IMR-90 (cell line): ENCODE measurements around the gene NFKB1. TPM values are rescaled to one million over a fixed set of nuclear protein-coding genes. Genes with fewer than 3 reads are reported as not detected.
A peak's percentile ranks its signal among the peaks of the same experiment; 100 is the strongest.

Source experiments
- ATAC-seq: fragments of 200-7000 bp; cut with Tn5 transposase; 2 replicates; pipeline ENCODE4 v1.9.1; 2020; ENCODE audit warnings: low read depth, mild to moderate bottlenecking, moderate library complexity
- BruUV-seq: library from RNA; stranded (reverse); fragments of 400-500 nt; replicated peaks from 2 replicates; lab custom pipeline; 2021; lab: Mats Ljungman, UMichigan
- CTCF ChIA-PET: fragments of 300-600 bp; formaldehyde crosslinking; extraction: SDS; loops from one replicate; lab custom pipeline; 2021; ENCODE audit warnings: antibody characterized with exemption; lab: Yijun Ruan, JAX
- POLR2A ChIA-PET: fragments of 300-600 bp; sonication (Branson Sonifier 250); formaldehyde crosslinking; loops from one replicate; lab custom pipeline; 2022; ENCODE audit warnings: antibody characterized with exemption; ENCODE audit not compliant: unreplicated experiment; lab: Charles Lee
- DNase-seq: peaks from one replicate; pipeline ENCODE4 v3.0.0; 2013
- H2AFZ ChIP-seq: replicated peaks from 2 replicates; pipeline ENCODE3; 2013; ENCODE audit warnings: low read length, mild to moderate bottlenecking; ENCODE audit not compliant: poor library complexity
- H2AK5ac ChIP-seq: 2 replicates; pipeline ENCODE4 v1.6.1; 2013; ENCODE audit warnings: low read depth, low read length, inconsistent platforms
- H2AK9ac ChIP-seq: replicated peaks from 2 replicates; pipeline ENCODE3; 2013; ENCODE audit warnings: mild to moderate bottlenecking, low read depth, low read length, moderate library complexity; ENCODE audit not compliant: poor library complexity
- H2BK120ac ChIP-seq: 2 replicates; pipeline ENCODE4 v1.6.1; 2013; ENCODE audit warnings: low read depth, low read length, inconsistent platforms
- H2BK15ac ChIP-seq: 3 replicates; pipeline ENCODE4 v1.6.1; 2013; ENCODE audit warnings: low read depth, low read length, inconsistent platforms
- H2BK20ac ChIP-seq: 2 replicates; pipeline ENCODE4 v1.6.1; 2013; ENCODE audit warnings: low read depth, mild to moderate bottlenecking, inconsistent platforms, low read length, moderate library complexity
- H2BK5ac ChIP-seq: 2 replicates; pipeline ENCODE4 v1.6.1; 2013; ENCODE audit warnings: mild to moderate bottlenecking, low read depth, low read length, inconsistent platforms; ENCODE audit not compliant: poor library complexity, severe bottlenecking
- H3K14ac ChIP-seq: replicated peaks from 2 replicates; pipeline ENCODE4 v1.6.1; 2013; ENCODE audit warnings: low read depth, low read length, inconsistent platforms
- H3K18ac ChIP-seq: 2 replicates; pipeline ENCODE4 v1.6.1; 2013; ENCODE audit warnings: low read depth, low read length, control low read depth
- H3K23ac ChIP-seq: 2 replicates; pipeline ENCODE4 v1.6.1; 2013; ENCODE audit warnings: low read depth, low read length, inconsistent platforms
- H3K27ac ChIP-seq: 2 replicates; pipeline ENCODE4 v1.5.1; 2013; ENCODE audit warnings: mild to moderate bottlenecking, control low read depth, low read length; ENCODE audit not compliant: insufficient read depth
- H3K27me3 ChIP-seq: 2 replicates; pipeline ENCODE4 v1.6.1; 2013; ENCODE audit warnings: low read length; ENCODE audit not compliant: control insufficient read depth, insufficient read depth
- H3K36me3 ChIP-seq: 2 replicates; pipeline ENCODE4 v1.6.1; 2013; ENCODE audit warnings: low read length, mixed read lengths; ENCODE audit not compliant: control insufficient read depth, insufficient read depth
- H3K4ac ChIP-seq: 2 replicates; pipeline ENCODE4 v1.6.1; 2013; ENCODE audit warnings: low read depth, low read length, inconsistent platforms
- H3K4me1 ChIP-seq: 2 replicates; pipeline ENCODE4 v1.6.1; 2013; ENCODE audit warnings: low read length, mixed read lengths; ENCODE audit not compliant: control insufficient read depth, insufficient read depth
- H3K4me2 ChIP-seq: 2 replicates; pipeline ENCODE4 v1.6.1; 2013; ENCODE audit warnings: low read depth, mild to moderate bottlenecking, control low read depth, low read length, moderate library complexity
- H3K4me3 ChIP-seq: 2 replicates; pipeline ENCODE4 v1.5.1; 2013; ENCODE audit warnings: low read depth, mild to moderate bottlenecking, control low read depth, low read length, moderate library complexity; ENCODE audit not compliant: insufficient read depth
- H3K56ac ChIP-seq: 2 replicates; pipeline ENCODE4 v1.6.1; 2013; ENCODE audit warnings: low read length, inconsistent platforms; ENCODE audit not compliant: insufficient read depth; ENCODE audit errors: extremely low read depth
- H3K79me1 ChIP-seq, 2 experiments: 2 replicates each; pipeline ENCODE4 v1.6.1; 2013; ENCODE audit warnings: low read length in 2 of 2, inconsistent platforms in 1 of 2, low read depth in 1 of 2
- H3K9ac ChIP-seq: 2 replicates; pipeline ENCODE4 v1.6.1; 2013; ENCODE audit warnings: low read depth, low read length, control low read depth
- H3K9me1 ChIP-seq: 2 replicates; pipeline ENCODE4 v1.6.1; 2013; ENCODE audit warnings: low read length, inconsistent platforms; ENCODE audit not compliant: insufficient read depth
- H3K9me3 ChIP-seq: 2 replicates; pipeline ENCODE4 v1.6.1; 2013; ENCODE audit warnings: low read length; ENCODE audit not compliant: control insufficient read depth, insufficient read depth
- H4K20me1 ChIP-seq: 2 replicates; pipeline ENCODE4 v1.6.1; 2013; ENCODE audit warnings: low read length, inconsistent platforms; ENCODE audit not compliant: insufficient read depth
- H4K5ac ChIP-seq: 2 replicates; pipeline ENCODE4 v1.6.1; 2013; ENCODE audit warnings: mild to moderate bottlenecking, low read depth, low read length, control low read depth
- H4K8ac ChIP-seq, 2 experiments: 2 replicates each; pipeline ENCODE4 v1.6.1; 2013; ENCODE audit warnings: low read depth in 2 of 2, low read length in 2 of 2, control low read depth in 1 of 2, inconsistent platforms in 1 of 2
- H4K91ac ChIP-seq: 2 replicates; pipeline ENCODE4 v1.6.1; 2013; ENCODE audit warnings: low read depth, low read length, inconsistent platforms; ENCODE audit not compliant: insufficient read depth
- FOS ChIP-seq: fragments of 150-350 bp; IDR thresholded peaks from 2 replicates; pipeline ENCODE4 v1.6.1; 2016; ENCODE audit warnings: low read depth, low read length
- MAZ ChIP-seq: IDR thresholded peaks from 2 replicates; pipeline ENCODE4 v1.6.1; 2012; ENCODE audit warnings: low read depth, mild to moderate bottlenecking, low read length, improper control_type of control experiment, moderate library complexity, borderline replicate concordance
- WGBS, 2 experiments: methylation state at CpG; one replicate each; pipeline versions ENCODE4 v1.1.5 to v1.1.7; 2013; ENCODE audit warnings: missing lambda C conversion rate in 2 of 2; ENCODE audit not compliant: insufficient read length in 1 of 2; ENCODE audit errors: extremely low coverage in 2 of 2; 5-methylcytosine and 5-hydroxymethylcytosine counted together
- dilution Hi-C: fragments of 300-500 bp; cut with HindIII; formaldehyde crosslinking; loops from one replicate; pipeline ENCODE4 v1.14.3; 2018; ENCODE audit warnings: low sequenced_read_pairs; ENCODE audit not compliant: unreplicated experiment
- in situ Hi-C: fragments of 300-500 bp; cut with MboI; formaldehyde crosslinking; loops from 3 replicates; pipeline ENCODE4 v1.14.3; 2019; ENCODE audit warnings: low sequenced_read_pairs, inconsistent platforms, mixed read lengths
- intact Hi-C: fragments of 100-400 bp; cut with micrococcal nuclease; formaldehyde crosslinking; loops from 2 replicates; pipeline ENCODE4 v1.10.0; 2022
- polyA plus RNA-seq, 3 experiments: library from polyadenylated mRNA; depleted of rRNA; stranded (reverse); fragments of >200 nt; gene quantifications; 2 replicates each; pipeline ENCODE4 v1.2.3, GENCODE V29; 2012; ENCODE audit warnings: low replicate concordance in 1 of 3
- total RNA-seq: library from RNA; depleted of rRNA; stranded (reverse); fragments of >200 nt; gene quantifications from 2 replicates; pipeline ENCODE4 v1.2.3, GENCODE V29; 2012

NFKB1 gene
- total and polyA plus RNA-seq, 2 of the 4 experiments (the other 2 are of a cell fraction): 19.8 to 24.6 TPM

DNA sequence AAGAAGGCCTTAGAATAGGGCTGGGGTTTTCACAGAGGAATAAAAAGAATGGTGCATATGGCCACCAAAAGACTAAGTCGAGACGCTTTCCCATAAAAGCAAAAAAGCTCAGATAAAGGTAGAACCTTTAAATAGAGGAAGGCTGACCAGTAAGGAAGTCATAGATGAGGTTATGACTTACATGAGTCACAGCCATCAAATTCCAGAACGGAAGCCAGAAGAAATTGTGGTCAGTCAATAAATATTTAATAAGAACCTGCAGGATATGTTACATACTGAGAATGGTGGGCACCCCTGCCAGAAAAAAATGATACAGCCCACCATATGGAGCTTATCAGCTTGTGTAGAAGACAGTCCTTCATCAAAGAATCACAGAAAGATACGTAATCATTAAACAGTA lies 139.5 kb downstream of the NFKB1 start:
- Histone ChIP-seq H2BK20ac (no peak overlapping the region), H2BK120ac (peak overlapping the region; percentile 70; the same call in 1 of the 2 replicates), H3K18ac (peak overlapping the region; percentile 57; the same call in 1 of the 2 replicates), H2BK5ac (no peak overlapping the region), H4K91ac (no peak overlapping the region), H3K79me1 (0 out of 4 replicates have a peak, but pooled peaks cover 0 to 7% of the 10 kb centered on the region in 2 experiments), H3K4me3 (no peak overlapping the region), H3K23ac (no peak overlapping the region), H3K9me1 (peaks cover 5% of the 10 kb centered on the region; the same call in 1 of the 2 replicates), H3K36me3 (peaks cover 17% of the 10 kb centered on the region), H2BK15ac (no peak overlapping the region), H3K27me3 (no peaks in the 10 kb centered on the region), H3K9me3 (no peaks in the 10 kb centered on the region), H4K20me1 (no peaks in the 10 kb centered on the region), H3K4me2 (peak overlapping the region; percentile 27; the same call in 1 of the 2 replicates), H2AK5ac (no peak overlapping the region), H3K4me1 (peaks cover 8% of the 10 kb centered on the region), H3K56ac (no peak overlapping the region), H4K5ac (no peak overlapping the region; the same call in 1 of the 2 replicates), H3K27ac (no peak overlapping the region), H3K9ac (no peak overlapping the region), H2AK9ac (no peak overlapping the region), H4K8ac (peak overlapping the region in 1 of 2 experiments; percentile 14; a peak in 1 of 4 replicates), H3K14ac (no peak overlapping the region), H3K4ac (peak overlapping the region; percentile 24; the same call in 1 of the 2 replicates), H2AFZ (no peak overlapping the region)
- 53% methylated on average over 3 of the region's 4 CpGs; no CpG with 5 or more reads in 1 of the 2 experiments for WGBS, 2 experiments
- dilution Hi-C loops (no loop called here), in situ Hi-C loops (no loop called here), intact Hi-C loops (no loop called here)
- CTCF ChIA-PET: no interaction called here
- DNase-seq (peak; percentile 72), ATAC-seq (peak; percentile 54; the same call in 1 of the 2 replicates)
- no TSS peak for BruUV-seq
- POLR2A ChIA-PET: no interaction called here
- TF ChIP-seq MAZ: no peak
- peak; percentile 26; the same call in 1 of the 2 replicates for TF ChIP-seq FOS
